ENCODE results near the gene TAOK1. TPM values are rescaled to one million over a fixed set of nuclear protein-coding genes. Genes with fewer than 3 reads are reported as not detected.
A peak's percentile ranks its signal among the peaks of the same experiment; 100 is the strongest.

The TAOK1 gene
- total RNA-seq, 1 donor from 2014 or later, result 95.5 TPM

- TF ChIP-seq, protein P1, sequence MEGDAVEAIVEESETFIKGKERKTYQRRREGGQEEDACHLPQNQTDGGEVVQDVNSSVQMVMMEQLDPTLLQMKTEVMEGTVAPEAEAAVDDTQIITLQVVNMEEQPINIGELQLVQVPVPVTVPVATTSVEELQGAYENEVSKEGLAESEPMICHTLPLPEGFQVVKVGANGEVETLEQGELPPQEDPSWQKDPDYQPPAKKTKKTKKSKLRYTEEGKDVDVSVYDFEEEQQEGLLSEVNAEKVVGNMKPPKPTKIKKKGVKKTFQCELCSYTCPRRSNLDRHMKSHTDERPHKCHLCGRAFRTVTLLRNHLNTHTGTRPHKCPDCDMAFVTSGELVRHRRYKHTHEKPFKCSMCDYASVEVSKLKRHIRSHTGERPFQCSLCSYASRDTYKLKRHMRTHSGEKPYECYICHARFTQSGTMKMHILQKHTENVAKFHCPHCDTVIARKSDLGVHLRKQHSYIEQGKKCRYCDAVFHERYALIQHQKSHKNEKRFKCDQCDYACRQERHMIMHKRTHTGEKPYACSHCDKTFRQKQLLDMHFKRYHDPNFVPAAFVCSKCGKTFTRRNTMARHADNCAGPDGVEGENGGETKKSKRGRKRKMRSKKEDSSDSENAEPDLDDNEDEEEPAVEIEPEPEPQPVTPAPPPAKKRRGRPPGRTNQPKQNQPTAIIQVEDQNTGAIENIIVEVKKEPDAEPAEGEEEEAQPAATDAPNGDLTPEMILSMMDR (IDR thresholded peaks at IDR 0.05; ENCODE audit: unreplicated experiment), result no peak
- Mint-ChIP-seq H3K9me3 (ENCODE audit: unreplicated experiment) (no peaks in the 10 kb centered on the region), H3K4me1 (ENCODE audit: unreplicated experiment) (peaks cover 30% of the 10 kb centered on the region), H3K27ac (ENCODE audit: unreplicated experiment) (no peak overlapping the region), H3K4me3 (ENCODE audit: unreplicated experiment) (no peak overlapping the region), H3K36me3 (ENCODE audit: low read depth, unreplicated experiment) (peaks cover 35% of the 10 kb centered on the region), H3K27me3 (ENCODE audit: unreplicated experiment) (peaks cover 26% of the 10 kb centered on the region)
- no peak for DNase-seq (ENCODE audit: low spot score)
These were observed 191.6 kb downstream of the TAOK1 start for GRCh38 chr17:29581583-29582253.

GRCh38 chr17:29582254-29582765, 192.1 kb downstream of the TAOK1 start:
- peaks cover 25% of the 10 kb centered on the region for H3K27me3 Mint-ChIP-seq (ENCODE audit: unreplicated experiment)

GRCh38 chr17:29582772-29583171, 192.6 kb downstream of the TAOK1 start:
- TF ChIP-seq, protein P1 (IDR thresholded peaks at IDR 0.05; ENCODE audit: unreplicated experiment), result no peak
- H3K9me3 Mint-ChIP-seq (ENCODE audit: unreplicated experiment), result no peaks in the 10 kb centered on the region
- DNase-seq (ENCODE audit: low spot score), result no peak
- H3K27me3 Mint-ChIP-seq (ENCODE audit: unreplicated experiment), result peaks cover 25% of the 10 kb centered on the region
- no peak overlapping the region for H3K27ac Mint-ChIP-seq (ENCODE audit: unreplicated experiment)
- H3K4me3 Mint-ChIP-seq (ENCODE audit: unreplicated experiment), result no peak overlapping the region
- peaks cover 35% of the 10 kb centered on the region for H3K36me3 Mint-ChIP-seq (ENCODE audit: low read depth, unreplicated experiment)
- H3K4me1 Mint-ChIP-seq (ENCODE audit: unreplicated experiment), result peaks cover 36% of the 10 kb centered on the region

More at GRCh38 chr17:29582254-29582765, 192.1 kb downstream of the TAOK1 start:
- TF ChIP-seq, protein P1 (IDR thresholded peaks at IDR 0.05; ENCODE audit: unreplicated experiment), result no peak
- Mint-ChIP-seq H3K4me3 (ENCODE audit: unreplicated experiment) (no peak overlapping the region), H3K27ac (ENCODE audit: unreplicated experiment) (no peak overlapping the region), H3K36me3 (ENCODE audit: low read depth, unreplicated experiment) (peaks cover 35% of the 10 kb centered on the region), H3K4me1 (ENCODE audit: unreplicated experiment) (peaks cover 31% of the 10 kb centered on the region), H3K9me3 (ENCODE audit: unreplicated experiment) (no peaks in the 10 kb centered on the region)
- no peak for DNase-seq (ENCODE audit: low spot score)

- H3K4me3 Mint-ChIP-seq (ENCODE audit: unreplicated experiment), result peak overlapping the region; percentile 38
- TF ChIP-seq, protein P1 (IDR thresholded peaks at IDR 0.05; ENCODE audit: unreplicated experiment), result no peak
- peak overlapping the region; percentile 84 for H3K27ac Mint-ChIP-seq (ENCODE audit: unreplicated experiment)
- no peak for DNase-seq (ENCODE audit: low spot score)
- peaks cover 20% of the 10 kb centered on the region for H3K27me3 Mint-ChIP-seq (ENCODE audit: unreplicated experiment)
- H3K4me1 Mint-ChIP-seq (ENCODE audit: unreplicated experiment), result peaks cover 40% of the 10 kb centered on the region
- peaks cover 28% of the 10 kb centered on the region for H3K36me3 Mint-ChIP-seq (ENCODE audit: low read depth, unreplicated experiment)
- no peaks in the 10 kb centered on the region for H3K9me3 Mint-ChIP-seq (ENCODE audit: unreplicated experiment)
These were observed 193.4 kb downstream of the TAOK1 start for GRCh38 chr17:29583324-29584248.

Measured in endothelial cell (in vitro differentiated cells).